NCI-H526 treated with DMSO at 0.1 percent for 48 hours (cell line): ENCODE data around the gene DHX58.

Source experiments
- DNase-seq: peaks from one replicate; lab custom pipeline; 2025; lab: John Stamatoyannopoulos, UW

Gene DHX58

GRCh38 chr17:42053731-42054500 lies 58.6 kb downstream of the DHX58 start:
- DNase-seq: no peak

- DNase-seq: no peak
Observed at GRCh38 chr17:42052346-42052877, 60.1 kb downstream of the DHX58 start.

- no peak for DNase-seq
Observed at GRCh38 chr17:42051645-42052044, 60.9 kb downstream of the DHX58 start.
